ENCODE data around the gene TECPR2. TPM values are rescaled to one million over a fixed set of nuclear protein-coding genes. Genes with fewer than 3 reads are reported as not detected.
"Not testable (repeated sequence)": the region's sequence is repeated elsewhere in the genome, so short reads cannot be mapped to it uniquely, and the experiment has no call there.

TECPR2 gene
- total RNA-seq, 1 experiment from 2014 or later = 12.2 TPM

DNA sequence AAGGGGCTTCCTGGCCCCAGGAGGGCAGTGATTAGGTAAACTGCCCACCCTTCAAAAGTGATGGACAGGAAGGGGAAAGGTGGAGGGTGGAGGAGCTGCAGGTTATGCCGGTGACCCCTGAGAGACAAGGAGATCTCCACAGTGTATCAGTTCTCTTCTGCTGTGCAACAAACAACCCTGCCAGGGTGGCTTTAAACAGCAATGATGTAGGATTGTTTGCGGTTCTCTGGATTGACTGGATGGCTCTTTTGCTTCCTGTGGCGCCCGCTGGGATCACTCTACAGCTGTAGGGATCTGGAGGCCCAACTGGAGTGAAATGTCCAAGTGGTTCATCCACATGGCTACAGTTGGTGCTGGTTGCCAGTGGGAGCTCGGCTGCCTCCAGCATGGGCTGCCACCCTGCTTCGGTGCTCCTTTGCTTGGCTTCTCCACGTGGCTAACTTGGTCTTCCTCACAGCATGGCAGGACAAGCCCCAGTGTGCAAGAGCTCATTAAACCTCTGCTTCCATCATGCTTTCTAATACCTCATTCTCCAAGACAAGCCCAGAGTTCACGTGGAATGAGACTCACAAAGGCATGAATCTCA lies 155.4 kb downstream of the TECPR2 start (continued):
- TF ChIP-seq CEBPB (IDR thresholded peaks at IDR 0.05; ENCODE audit: low read depth) (no peak), ELF1 (IDR thresholded peaks at IDR 0.05; ENCODE audit: borderline replicate concordance, low read depth) (no peak), EGR1 (IDR thresholded peaks at IDR 0.05; ENCODE audit: low read depth) (no peak)
- TF ChIP-seq, protein P1, sequence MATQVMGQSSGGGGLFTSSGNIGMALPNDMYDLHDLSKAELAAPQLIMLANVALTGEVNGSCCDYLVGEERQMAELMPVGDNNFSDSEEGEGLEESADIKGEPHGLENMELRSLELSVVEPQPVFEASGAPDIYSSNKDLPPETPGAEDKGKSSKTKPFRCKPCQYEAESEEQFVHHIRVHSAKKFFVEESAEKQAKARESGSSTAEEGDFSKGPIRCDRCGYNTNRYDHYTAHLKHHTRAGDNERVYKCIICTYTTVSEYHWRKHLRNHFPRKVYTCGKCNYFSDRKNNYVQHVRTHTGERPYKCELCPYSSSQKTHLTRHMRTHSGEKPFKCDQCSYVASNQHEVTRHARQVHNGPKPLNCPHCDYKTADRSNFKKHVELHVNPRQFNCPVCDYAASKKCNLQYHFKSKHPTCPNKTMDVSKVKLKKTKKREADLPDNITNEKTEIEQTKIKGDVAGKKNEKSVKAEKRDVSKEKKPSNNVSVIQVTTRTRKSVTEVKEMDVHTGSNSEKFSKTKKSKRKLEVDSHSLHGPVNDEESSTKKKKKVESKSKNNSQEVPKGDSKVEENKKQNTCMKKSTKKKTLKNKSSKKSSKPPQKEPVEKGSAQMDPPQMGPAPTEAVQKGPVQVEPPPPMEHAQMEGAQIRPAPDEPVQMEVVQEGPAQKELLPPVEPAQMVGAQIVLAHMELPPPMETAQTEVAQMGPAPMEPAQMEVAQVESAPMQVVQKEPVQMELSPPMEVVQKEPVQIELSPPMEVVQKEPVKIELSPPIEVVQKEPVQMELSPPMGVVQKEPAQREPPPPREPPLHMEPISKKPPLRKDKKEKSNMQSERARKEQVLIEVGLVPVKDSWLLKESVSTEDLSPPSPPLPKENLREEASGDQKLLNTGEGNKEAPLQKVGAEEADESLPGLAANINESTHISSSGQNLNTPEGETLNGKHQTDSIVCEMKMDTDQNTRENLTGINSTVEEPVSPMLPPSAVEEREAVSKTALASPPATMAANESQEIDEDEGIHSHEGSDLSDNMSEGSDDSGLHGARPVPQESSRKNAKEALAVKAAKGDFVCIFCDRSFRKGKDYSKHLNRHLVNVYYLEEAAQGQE (IDR thresholded peaks at IDR 0.05; ENCODE audit: low read depth) = no peak

DNA sequence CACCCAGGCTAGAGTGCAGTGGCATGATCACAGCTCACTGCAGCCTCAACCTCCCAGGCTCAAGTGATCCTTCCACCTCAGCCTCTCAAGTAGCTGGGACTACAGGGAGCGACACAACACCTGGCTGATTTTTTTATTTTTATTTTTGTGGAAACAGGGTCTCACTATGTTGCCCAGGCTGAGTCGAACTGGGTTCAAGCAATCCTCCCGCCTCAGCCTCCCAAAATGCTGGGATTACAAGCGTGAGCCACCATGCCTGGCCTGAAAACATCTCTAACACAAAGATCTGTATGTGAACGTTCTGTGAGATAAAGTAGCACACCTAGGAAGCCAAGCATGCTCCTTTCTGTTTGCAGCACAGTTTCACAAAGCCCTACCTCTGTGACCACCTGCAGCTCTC lies 157.0 kb downstream of the TECPR2 start:
- H3K9me2 ChIP-seq (ENCODE audit: insufficient read depth); CTCF ChIA-PET; H3K27me3 ChIP-seq (ENCODE audit: insufficient read depth, low read length); H3K79me2 ChIP-seq (ENCODE audit: insufficient read depth, low read length); H3K36me3 ChIP-seq (ENCODE audit: control insufficient read depth in 1 of 2, insufficient read depth in 2 of 2, low read length in 2 of 2); ATAC-seq; BruUV-seq (replicated peaks); H3K9me3 ChIP-seq (ENCODE audit: control insufficient read depth in 1 of 2, insufficient read depth in 1 of 2, low read depth in 1 of 2, low read length in 2 of 2); H2AFZ ChIP-seq (ENCODE audit: low read depth, low read length, poor library complexity, severe bottlenecking); RAD21 ChIA-PET (ENCODE audit: low non-redundant PET in 1 of 2, low total read pairs in 2 of 2, uncharacterized antibody in 2 of 2, unreplicated experiment in 2 of 2); H3K27ac ChIP-seq (ENCODE audit: low read depth, low read length); H4K20me1 ChIP-seq (ENCODE audit: insufficient read depth); H3K4me2 ChIP-seq (ENCODE audit: low read length); H3K4me3 ChIP-seq (replicated peaks in 1 of 2; ENCODE audit: low read depth in 1 of 2, low read length in 2 of 2); DNase-seq (ENCODE audit: low read depth, low spot score); H3K9ac ChIP-seq (ENCODE audit: low read length): not testable (repeated sequence)
- POLR2A ChIA-PET = interaction anchor here (0.6 kb wide), 1 partner anchor 9 kb away, joined by 3 read pairs; no protein-coding TSS in a partner anchor
- intact Hi-C loops (cut with micrococcal nuclease) = loop anchor here (10.0 kb wide), 3 partner anchors 135 to 405 kb away; partner anchors contain the start of genes AMN and TRAF3
- H3K4me1 ChIP-seq (ENCODE audit: control insufficient read depth in 1 of 2, insufficient read depth in 2 of 2, low read length in 2 of 2) = peaks cover 0 to 15% of the 10 kb centered on the region in 2 experiments; a peak in 3 of 4 replicates
